ENCODE results near the gene NKAIN1.

DNA sequence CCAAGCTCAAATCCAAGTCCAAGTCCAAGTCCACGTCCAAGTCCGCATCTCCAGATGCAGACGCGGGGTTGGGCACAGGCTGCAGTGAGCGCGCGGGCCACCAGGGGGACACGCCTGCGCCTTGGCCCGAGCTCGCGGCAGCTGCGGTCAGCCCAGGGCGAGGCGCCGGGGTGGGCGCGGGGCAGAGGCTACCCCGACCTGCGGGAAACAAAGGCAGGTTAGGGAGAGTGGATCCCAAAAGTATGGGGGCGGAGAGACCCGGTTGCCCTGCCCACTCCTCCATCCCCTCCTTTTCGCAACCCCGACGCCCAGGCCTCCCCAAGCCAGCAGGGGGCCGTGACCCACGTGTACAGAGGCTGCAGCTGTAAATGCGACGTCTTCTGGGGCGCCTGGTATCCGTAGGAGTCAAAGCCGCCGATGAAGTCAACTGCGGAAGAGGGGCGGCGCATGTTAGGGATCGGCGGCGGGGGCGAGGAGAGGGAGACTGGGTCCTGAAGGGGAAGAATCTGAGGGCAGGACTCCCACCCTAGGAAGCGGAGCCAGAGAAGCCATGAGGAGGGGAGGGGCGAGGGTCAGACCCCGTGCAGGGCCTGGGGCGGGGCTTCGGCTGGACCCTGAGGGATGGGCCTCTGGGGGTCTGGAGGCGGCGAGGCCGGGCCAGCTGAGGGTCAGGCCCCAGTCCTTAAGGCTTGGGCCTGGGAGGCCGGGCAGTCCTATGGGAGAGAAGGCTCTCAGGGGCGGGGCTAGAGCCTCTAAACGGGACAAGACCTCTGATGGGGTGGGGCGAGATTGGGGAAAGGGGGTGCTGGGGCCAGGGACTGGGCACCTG is 58.0 kb downstream of the NKAIN1 start:
- TF ChIP-seq, protein P1, sequence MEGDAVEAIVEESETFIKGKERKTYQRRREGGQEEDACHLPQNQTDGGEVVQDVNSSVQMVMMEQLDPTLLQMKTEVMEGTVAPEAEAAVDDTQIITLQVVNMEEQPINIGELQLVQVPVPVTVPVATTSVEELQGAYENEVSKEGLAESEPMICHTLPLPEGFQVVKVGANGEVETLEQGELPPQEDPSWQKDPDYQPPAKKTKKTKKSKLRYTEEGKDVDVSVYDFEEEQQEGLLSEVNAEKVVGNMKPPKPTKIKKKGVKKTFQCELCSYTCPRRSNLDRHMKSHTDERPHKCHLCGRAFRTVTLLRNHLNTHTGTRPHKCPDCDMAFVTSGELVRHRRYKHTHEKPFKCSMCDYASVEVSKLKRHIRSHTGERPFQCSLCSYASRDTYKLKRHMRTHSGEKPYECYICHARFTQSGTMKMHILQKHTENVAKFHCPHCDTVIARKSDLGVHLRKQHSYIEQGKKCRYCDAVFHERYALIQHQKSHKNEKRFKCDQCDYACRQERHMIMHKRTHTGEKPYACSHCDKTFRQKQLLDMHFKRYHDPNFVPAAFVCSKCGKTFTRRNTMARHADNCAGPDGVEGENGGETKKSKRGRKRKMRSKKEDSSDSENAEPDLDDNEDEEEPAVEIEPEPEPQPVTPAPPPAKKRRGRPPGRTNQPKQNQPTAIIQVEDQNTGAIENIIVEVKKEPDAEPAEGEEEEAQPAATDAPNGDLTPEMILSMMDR (IDR thresholded peaks at IDR 0.05), result peak; percentile 30 to 88 (median 68)
- TF ChIP-seq POLR2A (IDR thresholded peaks at IDR 0.05), result no peak

Data from esophagus squamous epithelium (tissue), 4 donors.